ENCODE measurements around the gene C1QBP. TPM values are rescaled to one million over a fixed set of nuclear protein-coding genes. Genes with fewer than 3 reads are reported as not detected.
"Not testable (repeated sequence)": the region's sequence is repeated elsewhere in the genome, so short reads cannot be mapped to it uniquely, and the experiment has no call there.

Gene C1QBP
- total and polyA plus RNA-seq, 7 donors = 107 to 472 (median 166) TPM

- Histone ChIP-seq H3K4me3 (peak overlapping the region; percentile 90), H3K9me3 (no peaks in the 10 kb centered on the region), H3K36me3 (ENCODE audit: insufficient read depth in 1 of 2, low read depth in 1 of 2) (peaks cover 18 to 65% of the 10 kb centered on the region in 2 donors), H3K27me3 (ENCODE audit: insufficient read depth in 3 of 3, low read length in 2 of 3) (no peaks in the 10 kb centered on the region), H3K4me1 (peaks cover 6% of the 10 kb centered on the region), H3K27ac (peak overlapping the region; percentile 84)
- TF ChIP-seq CTCF (IDR thresholded peaks at IDR 0.05) = no peak
- ATAC-seq (no peak), DNase-seq (no peak)
- intact Hi-C loops (cut with DNase I) = loop anchor here in 1 of 2 donors (10.0 kb wide), 1 partner anchor 183 kb away; no protein-coding TSS in a partner anchor
- WGBS, 3 donors = 56 to 68% (median 62%) methylated on average over 5 of the region's 5 CpGs
Measured at GRCh38 chr17:5437721-5438317, 1.1 kb downstream of the C1QBP start.

- H3K27me3 ChIP-seq (ENCODE audit: insufficient read depth in 3 of 3, low read length in 2 of 3); H3K9me3 ChIP-seq; H3K27ac ChIP-seq; H3K4me3 ChIP-seq; DNase-seq; H3K4me1 ChIP-seq; ATAC-seq: not testable (repeated sequence)
- peaks cover 20 to 72% of the 10 kb centered on the region in 2 donors for H3K36me3 ChIP-seq (ENCODE audit: insufficient read depth in 1 of 2, low read depth in 1 of 2)
- WGBS, 3 donors = 84 to 91% (median 85%) methylated on average over 7 to 9 of the region's 12 CpGs
- intact Hi-C loops (cut with DNase I) = loop anchor here in 1 of 2 donors (10.0 kb wide), 1 partner anchor 181 kb away; no protein-coding TSS in a partner anchor
Measured at GRCh38 chr17:5435781-5436315, 3.1 kb downstream of the C1QBP start.

- Histone ChIP-seq H3K27me3 (ENCODE audit: insufficient read depth in 3 of 3, low read length in 2 of 3) (no peaks in the 10 kb centered on the region), H3K9me3 (no peaks in the 10 kb centered on the region), H3K36me3 (ENCODE audit: insufficient read depth in 1 of 2, low read depth in 1 of 2) (peaks cover 20 to 81% of the 10 kb centered on the region in 2 donors), H3K4me1 (peaks cover 6% of the 10 kb centered on the region), H3K27ac (peak overlapping the region; percentile 62), H3K4me3 (no peak overlapping the region)
- no peak for ATAC-seq
- no peak for TF ChIP-seq CTCF (IDR thresholded peaks at IDR 0.05)
- intact Hi-C loops (cut with DNase I) = loop anchor here in 1 of 2 donors (10.0 kb wide), 1 partner anchor 180 kb away; no protein-coding TSS in a partner anchor
- whole genome bisulfite sequencing, 3 donors = 81 to 97% (median 88%) methylated on average over 2 of the region's 2 CpGs
- DNase-seq = no peak
Measured at GRCh38 chr17:5434984-5435383, 4.0 kb downstream of the C1QBP start.

GRCh38 chr17:5431949-5432556 lies 6.9 kb downstream of the C1QBP start:
- DNase-seq (no peak), ATAC-seq (no peak)
- peaks cover 20 to 100% of the 10 kb centered on the region in 2 donors for H3K36me3 ChIP-seq (ENCODE audit: insufficient read depth in 1 of 2, low read depth in 1 of 2)
- 65 to 76% (median 74%) methylated on average over 3 of the region's 3 CpGs for WGBS, 3 donors
- H3K4me3 ChIP-seq = no peak overlapping the region
- peaks cover 6% of the 10 kb centered on the region for H3K4me1 ChIP-seq
- intact Hi-C loops (cut with DNase I) = loop anchor here in 1 of 2 donors (10.0 kb wide), 1 partner anchor 177 kb away; no protein-coding TSS in a partner anchor
- H3K27me3 ChIP-seq (ENCODE audit: insufficient read depth in 3 of 3, low read length in 2 of 3) = no peaks in the 10 kb centered on the region
- TF ChIP-seq CTCF (IDR thresholded peaks at IDR 0.05) = no peak
- H3K27ac ChIP-seq = no peak overlapping the region
- no peaks in the 10 kb centered on the region for H3K9me3 ChIP-seq

- not testable (repeated sequence) for H3K4me3 ChIP-seq; H3K27me3 ChIP-seq (ENCODE audit: insufficient read depth in 3 of 3, low read length in 2 of 3); DNase-seq; H3K4me1 ChIP-seq; H3K27ac ChIP-seq; ATAC-seq; H3K9me3 ChIP-seq
- WGBS, 3 donors = 76 to 86% (median 77%) methylated on average over 5 of the region's 5 CpGs
- H3K36me3 ChIP-seq (ENCODE audit: insufficient read depth in 1 of 2, low read depth in 1 of 2) = peaks cover 18 to 100% of the 10 kb centered on the region in 2 donors
- intact Hi-C loops (cut with DNase I) = loop anchor here in 1 of 2 donors (10.0 kb wide), 1 partner anchor 176 kb away; no protein-coding TSS in a partner anchor
Measured at GRCh38 chr17:5431234-5431633, 7.7 kb downstream of the C1QBP start.
